Thyroid gland (tissue), 4 donors: ENCODE measurements around the gene ACP2.

Source experiments
- POLR2A ChIP-seq, 2 donors: fragments of 450-650 bp; IDR thresholded peaks; one replicate each; pipeline ENCODE4 v1.6.1; 2017; ENCODE audit warnings: antibody characterized with exemption in 2 of 2, mild to moderate bottlenecking in 2 of 2, moderate library complexity in 1 of 2
- TF ChIP-seq, protein P1 (sequence below), 6 experiments: fragments of 200-600 bp in 3 of 6; fragments of 450-650 bp in 3 of 6; sonication (generic) in 3 of 6; IDR thresholded peaks; one replicate each; pipeline ENCODE4 v1.5.1; 2016 to 2019; ENCODE audit warnings: antibody characterized with exemption in 6 of 6, mild to moderate bottlenecking in 2 of 6, inconsistent platforms in 1 of 6, moderate library complexity in 1 of 6

DNA sequence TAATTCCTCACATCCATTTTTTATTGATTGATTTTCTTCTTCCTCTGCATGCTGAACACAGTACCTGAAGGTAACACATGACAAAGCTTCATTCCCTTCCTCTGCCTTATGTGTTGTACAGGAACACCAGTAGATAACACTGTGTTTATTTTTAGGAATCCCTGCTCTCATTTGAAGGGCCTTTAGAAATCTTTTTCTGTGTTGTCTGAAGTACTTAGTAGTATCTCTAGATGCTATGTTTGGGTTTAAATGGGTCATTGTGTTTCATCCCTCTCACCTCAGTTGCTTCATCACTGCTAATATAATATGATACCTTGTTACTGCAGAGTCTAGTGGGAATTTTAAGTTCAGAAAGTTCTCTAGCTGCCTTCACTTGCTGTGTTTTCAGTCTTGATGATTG is 31.5 kb upstream of the ACP2 start:
- TF ChIP-seq, protein P1, sequence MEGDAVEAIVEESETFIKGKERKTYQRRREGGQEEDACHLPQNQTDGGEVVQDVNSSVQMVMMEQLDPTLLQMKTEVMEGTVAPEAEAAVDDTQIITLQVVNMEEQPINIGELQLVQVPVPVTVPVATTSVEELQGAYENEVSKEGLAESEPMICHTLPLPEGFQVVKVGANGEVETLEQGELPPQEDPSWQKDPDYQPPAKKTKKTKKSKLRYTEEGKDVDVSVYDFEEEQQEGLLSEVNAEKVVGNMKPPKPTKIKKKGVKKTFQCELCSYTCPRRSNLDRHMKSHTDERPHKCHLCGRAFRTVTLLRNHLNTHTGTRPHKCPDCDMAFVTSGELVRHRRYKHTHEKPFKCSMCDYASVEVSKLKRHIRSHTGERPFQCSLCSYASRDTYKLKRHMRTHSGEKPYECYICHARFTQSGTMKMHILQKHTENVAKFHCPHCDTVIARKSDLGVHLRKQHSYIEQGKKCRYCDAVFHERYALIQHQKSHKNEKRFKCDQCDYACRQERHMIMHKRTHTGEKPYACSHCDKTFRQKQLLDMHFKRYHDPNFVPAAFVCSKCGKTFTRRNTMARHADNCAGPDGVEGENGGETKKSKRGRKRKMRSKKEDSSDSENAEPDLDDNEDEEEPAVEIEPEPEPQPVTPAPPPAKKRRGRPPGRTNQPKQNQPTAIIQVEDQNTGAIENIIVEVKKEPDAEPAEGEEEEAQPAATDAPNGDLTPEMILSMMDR (IDR thresholded peaks at IDR 0.05), result no peak
- no peak for TF ChIP-seq POLR2A (IDR thresholded peaks at IDR 0.05)
